SU-DHL-6 (cell line): Measurements from ENCODE around the gene ZNF622.

Experiments
- H2AFZ ChIP-seq: fragments of 200-600 bp; sonication (generic); 2 replicates; pipeline ENCODE4 v1.6.1; 2014; ENCODE audit warnings: low read depth, mild to moderate bottlenecking, moderate library complexity, mixed read lengths, antibody characterized with exemption, low read length; ENCODE audit not compliant: severe bottlenecking
- H3F3A ChIP-seq: fragments of 200-600 bp; shearing (Covaris generic); 2 replicates; pipeline ENCODE4 v1.6.0; 2016; ENCODE audit warnings: antibody characterized with exemption, mild to moderate bottlenecking; ENCODE audit not compliant: insufficient read depth
- H3K27ac ChIP-seq: fragments of 200-600 bp; sonication (generic); 2 replicates; pipeline ENCODE4 v1.5.1; 2016; ENCODE audit warnings: low read depth, mild to moderate bottlenecking, low read length, moderate library complexity, mixed read lengths
- H3K27me3 ChIP-seq: fragments of 200-600 bp; sonication (generic), shearing (Covaris generic); 2 replicates; pipeline ENCODE4 v1.6.0; 2014; ENCODE audit warnings: mild to moderate bottlenecking, low read length
- H3K36me3 ChIP-seq: fragments of 200-600 bp; sonication (generic); 2 replicates; pipeline ENCODE4 v1.6.1; 2014; ENCODE audit warnings: mild to moderate bottlenecking, low read length, mixed read lengths
- H3K4me2 ChIP-seq: fragments of 300-600, 200-600 bp; shearing (Covaris generic), sonication (generic); 2 replicates; pipeline ENCODE4 v1.6.0; 2014; ENCODE audit warnings: low read length, low read depth, mild to moderate bottlenecking; ENCODE audit not compliant: poor library complexity, severe bottlenecking
- H3K4me3 ChIP-seq: fragments of 200-600 bp; sonication (generic); 2 replicates; pipeline ENCODE4 v1.5.1; 2014; ENCODE audit warnings: antibody characterized with exemption, low read length, mild to moderate bottlenecking, mixed read lengths; ENCODE audit not compliant: insufficient read depth, poor library complexity, severe bottlenecking
- H3K79me2 ChIP-seq: fragments of 200-600 bp; sonication (generic); 2 replicates; pipeline ENCODE4 v1.6.1; 2014; ENCODE audit warnings: mild to moderate bottlenecking, low read length, moderate library complexity; ENCODE audit not compliant: insufficient read depth
- H3K9ac ChIP-seq: fragments of 200-600 bp; sonication (generic); 2 replicates; pipeline ENCODE4 v1.7.0; 2014; ENCODE audit warnings: mild to moderate bottlenecking, low read length
- H3K9me2 ChIP-seq: fragments of 200-600 bp; sonication (generic); replicated peaks from 2 replicates; pipeline ENCODE4 v1.6.1; 2014; ENCODE audit warnings: low read length; ENCODE audit not compliant: insufficient read depth
- H3K9me3 ChIP-seq: fragments of 200-600 bp; sonication (generic); 2 replicates; pipeline ENCODE4 v1.6.1; 2014; ENCODE audit warnings: low read length, mixed read lengths; ENCODE audit not compliant: insufficient read depth
- H4K20me1 ChIP-seq: fragments of 200-600 bp; sonication (generic); 2 replicates; pipeline ENCODE4 v1.6.1; 2014; ENCODE audit warnings: low read depth, mild to moderate bottlenecking, antibody characterized with exemption, low read length, moderate library complexity, mixed read lengths
- CTCF ChIP-seq: fragments of 200-600 bp; sonication (generic); IDR thresholded peaks from one replicate; pipeline ENCODE4 v1.5.1; 2017; ENCODE audit warnings: antibody characterized with exemption, mild to moderate bottlenecking, low read length, moderate library complexity; ENCODE audit not compliant: insufficient read depth, poor library complexity, severe bottlenecking
- EZH2phosphoT487 ChIP-seq: fragments of 200-600 bp; sonication (generic), shearing (Covaris generic); conservative IDR thresholded peaks from 2 replicates; pipeline ENCODE4 v1.6.1; 2018; ENCODE audit warnings: mild to moderate bottlenecking, antibody characterized with exemption, low read length, moderate library complexity, mixed read lengths

The ZNF622 gene

GRCh38 chr5:16413166-16413860 lies 52.3 kb downstream of the ZNF622 start:
- Histone ChIP-seq H3K27me3 (no peaks in the 10 kb centered on the region), H3K79me2 (no peaks in the 10 kb centered on the region), H3K27ac (no peak overlapping the region), H4K20me1 (no peaks in the 10 kb centered on the region), H3K9me3 (no peaks in the 10 kb centered on the region), H3K4me2 (no peak overlapping the region), H3K9ac (no peak overlapping the region), H3F3A (no peaks in the 10 kb centered on the region), H2AFZ (no peak overlapping the region), H3K4me3 (no peak overlapping the region), H3K36me3 (no peaks in the 10 kb centered on the region), H3K9me2 (no peaks in the 10 kb centered on the region)
- no peak for TF ChIP-seq CTCF
- no peak for TF ChIP-seq EZH2phosphoT487

- H3K9ac ChIP-seq, result no peak overlapping the region
- no peak overlapping the region for H2AFZ ChIP-seq
- no peak for TF ChIP-seq EZH2phosphoT487
- no peak for TF ChIP-seq CTCF
- no peak overlapping the region for H3K27ac ChIP-seq
- H3F3A ChIP-seq, result no peaks in the 10 kb centered on the region
- no peaks in the 10 kb centered on the region for H3K79me2 ChIP-seq
- no peaks in the 10 kb centered on the region for H3K27me3 ChIP-seq
- H3K36me3 ChIP-seq, result no peaks in the 10 kb centered on the region
- H3K4me3 ChIP-seq, result no peak overlapping the region
- no peaks in the 10 kb centered on the region for H3K9me3 ChIP-seq
- H3K9me2 ChIP-seq, result no peaks in the 10 kb centered on the region
- H4K20me1 ChIP-seq, result no peaks in the 10 kb centered on the region
- no peak overlapping the region for H3K4me2 ChIP-seq
Measured at GRCh38 chr5:16412556-16412955, 53.0 kb downstream of the ZNF622 start.

- no peak overlapping the region for H3K27ac ChIP-seq
- H3F3A ChIP-seq, result no peaks in the 10 kb centered on the region
- no peaks in the 10 kb centered on the region for H3K79me2 ChIP-seq
Measured at GRCh38 chr5:16411741-16412455, 53.7 kb downstream of the ZNF622 start.

More at GRCh38 chr5:16411741-16412455, 53.7 kb downstream of the ZNF622 start:
- TF ChIP-seq EZH2phosphoT487 (no peak), CTCF (no peak)
- no peaks in the 10 kb centered on the region for H3K9me3 ChIP-seq
- H2AFZ ChIP-seq, result no peak overlapping the region
- no peaks in the 10 kb centered on the region for H3K36me3 ChIP-seq
- no peaks in the 10 kb centered on the region for H3K27me3 ChIP-seq
- no peak overlapping the region for H3K4me3 ChIP-seq
- H3K9ac ChIP-seq, result no peak overlapping the region
- H3K4me2 ChIP-seq, result no peak overlapping the region
- no peaks in the 10 kb centered on the region for H4K20me1 ChIP-seq
- no peaks in the 10 kb centered on the region for H3K9me2 ChIP-seq
